Anterior cingulate cortex (tissue), 58 donors: ENCODE data around the gene FPR2.
"Not testable (repeated sequence)": the region's sequence is repeated elsewhere in the genome, so short reads cannot be mapped to it uniquely, and the experiment has no call there.

Source experiments
- DNase-seq, 58 donors: peaks; one replicate each; lab custom pipeline; 2025; lab: John Stamatoyannopoulos, UW

FPR2 gene

GRCh38 chr19:51803519-51803918, 42.5 kb downstream of the FPR2 start:
- DNase-seq: no peak

GRCh38 chr19:51803967-51804366, 43.0 kb downstream of the FPR2 start:
- DNase-seq: no peak

DNA sequence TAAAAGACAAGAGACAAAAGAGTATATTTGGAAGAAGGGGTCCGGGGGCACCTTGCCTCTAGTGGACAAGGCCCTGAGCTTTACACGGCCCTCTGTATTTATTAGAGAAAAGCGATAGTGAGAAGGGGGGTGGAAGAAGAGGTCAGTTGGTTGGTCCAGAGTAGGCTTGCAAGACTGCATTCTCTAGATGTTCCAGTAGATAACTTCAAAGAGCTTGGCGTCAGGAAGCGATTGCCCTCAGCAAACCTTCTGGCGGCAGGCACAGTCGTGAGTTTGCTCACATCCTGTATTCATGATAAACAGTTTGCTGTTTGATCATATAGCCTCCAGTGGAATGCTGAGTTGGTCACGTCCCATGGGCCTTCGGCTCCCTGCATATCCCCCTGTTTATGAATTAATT, 43.8 kb downstream of the FPR2 start:
- DNase-seq: not testable (repeated sequence)

- DNase-seq: not testable (repeated sequence)
Observed at GRCh38 chr19:51805396-51805795, 44.4 kb downstream of the FPR2 start.

GRCh38 chr19:51806571-51806970, 45.6 kb downstream of the FPR2 start:
- DNase-seq: not testable (repeated sequence)

GRCh38 chr19:51807111-51807701, 46.2 kb downstream of the FPR2 start:
- DNase-seq: peak in 2 of 58 donors; percentile 0 to 1

- no peak for DNase-seq
Observed at GRCh38 chr19:51807925-51808324, 46.9 kb downstream of the FPR2 start.

DNA sequence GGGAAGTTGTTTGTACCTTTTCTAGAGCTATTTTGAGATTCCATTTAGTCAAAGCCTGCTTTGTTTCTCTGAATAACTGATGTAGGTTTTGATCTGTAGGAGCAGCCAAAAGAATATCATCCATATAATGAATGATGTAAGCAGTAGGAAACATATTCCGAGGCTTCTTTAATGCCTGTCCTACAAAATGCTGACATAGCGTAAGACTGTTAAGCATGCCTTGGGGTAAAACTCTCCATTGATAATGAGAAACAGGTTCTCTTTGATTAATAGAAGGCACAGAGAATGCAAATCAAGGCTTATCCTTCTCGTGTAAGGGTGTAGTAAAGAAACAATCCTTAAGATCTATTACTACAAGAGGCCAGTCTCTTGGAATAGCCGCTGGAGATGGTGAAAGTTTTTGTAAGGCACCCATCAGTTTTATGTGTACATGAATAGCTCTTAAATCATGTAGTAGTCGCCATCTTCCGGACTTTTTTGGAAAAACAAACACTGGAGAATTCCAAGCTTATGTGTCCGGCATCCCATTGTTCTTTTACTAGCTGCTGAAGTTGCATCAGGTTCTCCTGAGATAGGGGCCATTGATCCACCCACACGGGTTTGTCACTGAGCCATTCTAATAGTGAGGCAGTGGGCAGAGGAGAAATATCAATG, 47.5 kb downstream of the FPR2 start:
- DNase-seq: no peak

GRCh38 chr19:51809787-51810186, 48.8 kb downstream of the FPR2 start:
- DNase-seq: no peak

- no peak for DNase-seq
Observed at GRCh38 chr19:51810223-51810622, 49.2 kb downstream of the FPR2 start.

GRCh38 chr19:51811344-51811743, 50.4 kb downstream of the FPR2 start:
- DNase-seq: peak in 21 of 58 donors; percentile 1 to 46 (median 15)

- DNase-seq: no peak
Observed at GRCh38 chr19:51815043-51815442, 54.1 kb downstream of the FPR2 start.

DNA sequence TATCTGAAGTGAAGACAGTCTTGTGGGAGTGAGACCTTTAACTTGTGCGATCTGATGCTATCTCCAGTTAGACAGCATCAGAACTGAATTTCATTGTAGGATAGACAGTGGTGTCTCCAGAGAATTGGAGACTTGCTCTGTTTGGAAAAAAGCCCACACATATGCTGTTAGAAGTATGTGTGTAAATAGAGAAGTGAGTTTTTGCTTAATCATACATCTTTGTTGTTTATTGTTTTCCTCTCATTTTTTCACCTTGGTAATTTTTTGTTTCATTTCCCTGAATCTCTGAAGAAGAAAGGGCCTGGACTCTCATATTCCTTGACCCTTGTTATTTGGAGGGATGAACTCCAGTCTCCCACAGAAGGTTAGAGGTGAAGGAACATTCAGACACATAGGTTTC, 55.7 kb downstream of the FPR2 start:
- no peak for DNase-seq

- DNase-seq: no peak
Observed at GRCh38 chr19:51820011-51820410, 59.0 kb downstream of the FPR2 start.
